Epithelial cell of proximal tubule (primary cell): Measurements from ENCODE around the gene PCP2. TPM values are rescaled to one million over a fixed set of nuclear protein-coding genes. Genes with fewer than 3 reads are reported as not detected.
A peak's percentile ranks its signal among the peaks of the same experiment; 100 is the strongest.

Experiments used
- DNase-seq: peaks from one replicate; pipeline ENCODE4 v3.0.0-alpha.2; 2011; ENCODE audit warnings: low read depth
- H3K4me3 ChIP-seq: 2 replicates; pipeline ENCODE4 v1.5.1; 2011; ENCODE audit warnings: low read depth, mild to moderate bottlenecking, low read length
- total RNA-seq: library from RNA; depleted of rRNA; stranded (reverse); fragments of >200 nt; gene quantifications from 2 replicates; pipeline ENCODE4 v1.2.3, GENCODE V29; 2015
- TF ChIP-seq, protein P1 (sequence below): conservative IDR thresholded peaks from 2 replicates; pipeline ENCODE4 v1.5.1; 2012; ENCODE audit warnings: low read depth, mild to moderate bottlenecking, low read length

PCP2 gene
- total RNA-seq, 1 donor from 2014 or later = not detected

DNA sequence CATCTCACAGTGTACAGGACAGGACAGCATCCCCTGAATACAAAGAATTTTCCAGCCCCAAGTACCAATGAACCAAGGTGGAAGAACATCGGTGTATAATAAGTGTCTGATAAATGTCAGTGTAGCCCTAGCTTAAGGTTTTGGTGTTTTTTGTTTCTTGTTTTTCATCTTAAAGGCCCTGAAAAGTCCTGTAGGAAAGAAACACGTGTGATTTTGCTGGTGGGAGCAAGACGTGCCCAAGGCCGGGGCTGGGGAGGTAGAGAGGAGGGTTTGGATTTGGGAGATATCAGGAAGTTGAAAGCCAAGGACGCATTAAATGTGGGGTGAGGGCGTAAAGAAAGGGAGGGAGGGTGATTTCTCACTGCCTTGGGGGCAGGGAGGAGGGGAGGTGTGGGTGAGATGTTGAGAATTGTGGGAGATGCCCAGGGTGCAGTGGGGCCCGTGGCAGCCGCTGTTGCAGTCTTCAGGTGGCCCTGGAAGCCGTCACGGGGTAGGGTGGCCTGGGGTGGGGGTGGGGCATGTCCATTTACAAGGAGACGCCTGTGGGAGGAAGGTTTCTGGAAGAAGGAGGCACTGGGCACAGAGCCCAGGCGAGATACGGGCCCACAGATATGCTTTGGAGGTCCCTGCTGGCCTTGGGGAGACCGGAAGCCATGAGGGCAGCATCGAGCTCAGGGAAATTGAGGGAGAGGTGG is 31.1 kb downstream of the PCP2 start:
- H3K4me3 ChIP-seq = no peak overlapping the region
- DNase-seq = no peak
- TF ChIP-seq, protein P1, sequence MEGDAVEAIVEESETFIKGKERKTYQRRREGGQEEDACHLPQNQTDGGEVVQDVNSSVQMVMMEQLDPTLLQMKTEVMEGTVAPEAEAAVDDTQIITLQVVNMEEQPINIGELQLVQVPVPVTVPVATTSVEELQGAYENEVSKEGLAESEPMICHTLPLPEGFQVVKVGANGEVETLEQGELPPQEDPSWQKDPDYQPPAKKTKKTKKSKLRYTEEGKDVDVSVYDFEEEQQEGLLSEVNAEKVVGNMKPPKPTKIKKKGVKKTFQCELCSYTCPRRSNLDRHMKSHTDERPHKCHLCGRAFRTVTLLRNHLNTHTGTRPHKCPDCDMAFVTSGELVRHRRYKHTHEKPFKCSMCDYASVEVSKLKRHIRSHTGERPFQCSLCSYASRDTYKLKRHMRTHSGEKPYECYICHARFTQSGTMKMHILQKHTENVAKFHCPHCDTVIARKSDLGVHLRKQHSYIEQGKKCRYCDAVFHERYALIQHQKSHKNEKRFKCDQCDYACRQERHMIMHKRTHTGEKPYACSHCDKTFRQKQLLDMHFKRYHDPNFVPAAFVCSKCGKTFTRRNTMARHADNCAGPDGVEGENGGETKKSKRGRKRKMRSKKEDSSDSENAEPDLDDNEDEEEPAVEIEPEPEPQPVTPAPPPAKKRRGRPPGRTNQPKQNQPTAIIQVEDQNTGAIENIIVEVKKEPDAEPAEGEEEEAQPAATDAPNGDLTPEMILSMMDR = no peak

DNA sequence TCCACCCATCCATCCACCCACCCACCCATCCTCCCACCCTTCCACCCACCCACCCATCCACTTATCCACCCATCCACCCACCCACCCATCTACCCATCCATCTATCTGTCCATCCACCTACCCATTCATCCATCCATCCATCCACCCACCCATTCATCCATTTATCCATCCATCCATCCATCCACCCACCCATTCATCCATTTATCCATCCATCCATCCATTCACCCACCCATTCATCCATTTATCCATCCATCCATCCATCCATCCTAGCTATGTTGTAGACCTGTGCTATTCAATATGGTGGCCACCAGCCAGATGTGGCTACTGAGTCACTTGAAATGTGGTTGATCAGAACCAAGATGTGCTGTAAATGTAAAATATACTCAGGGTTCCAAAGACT is 32.8 kb downstream of the PCP2 start:
- TF ChIP-seq, protein P1 = no peak
- no peak for DNase-seq
- H3K4me3 ChIP-seq = no peak overlapping the region

DNA sequence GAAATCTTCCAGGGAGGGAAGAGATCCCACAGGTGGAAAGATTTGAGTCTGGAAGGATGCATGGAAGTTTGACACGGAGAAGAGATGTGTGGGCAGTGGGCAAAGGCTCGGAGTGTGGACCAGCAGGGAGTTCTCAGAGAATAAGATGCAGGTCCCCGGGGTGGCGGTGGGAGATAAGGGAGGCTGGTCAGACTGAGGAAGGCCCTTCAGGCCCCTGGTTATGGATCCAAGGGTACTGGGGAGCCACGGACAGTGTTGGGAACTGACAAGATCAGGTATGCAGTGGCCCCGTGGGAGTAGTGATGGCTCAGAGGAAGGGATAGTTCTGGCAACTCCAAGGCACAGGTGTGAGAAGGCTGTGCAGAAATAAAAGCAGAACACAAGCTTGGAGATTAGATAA is 35.3 kb downstream of the PCP2 start:
- DNase-seq = no peak
- H3K4me3 ChIP-seq = no peak overlapping the region
- TF ChIP-seq, protein P1 = no peak

DNA sequence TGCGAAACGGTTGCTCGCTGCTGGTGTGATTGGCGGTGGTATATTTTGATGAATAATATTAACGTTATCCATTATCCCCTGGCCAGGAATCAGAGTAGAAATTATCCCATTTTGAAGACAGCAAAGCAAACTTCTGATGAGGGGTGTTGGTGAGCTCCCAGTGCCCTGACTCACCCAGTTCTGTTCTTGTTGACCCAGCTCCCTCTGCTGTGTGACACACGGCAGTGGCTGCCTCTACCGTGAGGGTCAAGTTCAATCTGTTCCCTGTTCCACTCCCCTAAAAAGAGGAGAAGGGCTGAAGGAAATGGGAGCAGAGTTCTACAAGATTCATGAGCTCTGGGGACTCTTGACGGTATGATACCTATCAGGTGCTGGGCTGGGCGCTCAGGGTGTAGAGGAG is 35.8 kb downstream of the PCP2 start:
- H3K4me3 ChIP-seq = no peak overlapping the region

DNA sequence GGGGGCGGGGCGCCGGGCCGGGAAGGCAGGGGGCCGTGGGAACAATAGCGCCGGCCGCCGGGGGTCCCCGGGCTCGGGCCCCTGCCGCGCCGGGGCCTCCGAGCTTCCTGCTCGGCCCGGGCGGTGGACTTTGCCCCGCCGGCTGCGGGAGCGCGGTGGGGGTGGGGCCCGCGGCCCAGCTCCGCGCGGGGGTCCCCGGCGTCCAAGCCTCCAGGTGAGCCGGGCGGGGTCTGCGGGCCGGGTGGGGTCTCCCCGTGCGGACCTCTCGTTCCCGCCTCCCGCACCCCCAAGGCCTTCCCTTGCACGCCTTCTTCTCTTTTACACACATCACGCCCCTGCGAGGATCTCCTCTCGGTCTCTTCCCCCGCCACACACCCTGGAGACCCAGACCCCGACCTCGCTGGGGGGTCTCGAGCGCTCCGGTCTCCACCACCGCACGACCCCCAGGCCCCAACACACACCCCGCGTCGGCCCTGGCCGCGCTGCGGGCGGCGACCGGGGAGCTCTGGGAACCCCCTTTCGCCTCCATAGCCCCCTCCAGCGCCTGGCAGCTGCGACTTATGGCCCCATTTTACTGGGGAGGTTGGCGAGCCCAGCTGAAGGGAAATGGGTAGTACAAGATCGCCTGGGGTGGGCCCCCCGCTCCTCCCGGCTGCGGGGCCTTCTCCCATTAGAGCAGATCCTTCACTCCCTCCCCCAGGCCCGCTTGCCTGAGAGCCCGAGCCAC is 37.1 kb downstream of the PCP2 start:
- TF ChIP-seq, protein P1 = peak; percentile 9
- peak overlapping the region; percentile 61 for H3K4me3 ChIP-seq
- DNase-seq = no peak

More for the DNA sequence above, 35.8 kb downstream of the PCP2 start:
- TF ChIP-seq, protein P1 = peak; percentile 7
- DNase-seq = no peak

DNA sequence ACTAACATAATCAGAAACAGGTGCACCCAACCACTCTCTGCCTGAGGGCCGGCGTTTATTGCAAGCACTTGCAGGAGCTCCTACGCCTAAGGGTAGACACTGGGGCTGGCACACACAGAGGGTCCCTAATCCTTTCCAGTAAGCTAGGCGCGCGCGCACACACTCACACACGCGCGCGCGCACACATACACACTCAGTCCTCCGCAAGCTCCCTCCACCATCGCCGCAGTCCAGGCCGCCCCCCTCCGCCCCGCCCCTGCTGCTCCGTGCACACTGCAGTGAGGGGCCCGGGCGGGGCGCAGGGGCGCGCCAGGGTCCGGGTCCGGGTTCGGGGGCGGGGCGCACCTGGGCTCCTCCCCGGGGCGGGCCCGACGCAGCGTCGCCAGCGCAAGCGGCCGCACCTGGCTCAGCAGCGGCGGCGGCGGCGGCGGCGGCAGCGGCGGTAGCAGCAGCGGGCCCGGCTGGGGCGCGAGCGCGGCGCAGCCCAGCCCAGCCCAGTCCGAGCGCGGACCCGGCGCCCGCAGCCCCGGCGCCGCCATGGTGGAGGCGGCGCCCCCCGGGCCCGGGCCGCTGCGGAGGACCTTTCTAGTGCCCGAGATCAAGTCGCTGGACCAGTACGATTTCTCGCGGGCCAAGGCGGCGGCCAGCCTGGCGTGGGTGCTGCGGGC is 37.9 kb downstream of the PCP2 start, which contains the start of gene CAMSAP3:
TSS of gene CAMSAP3 (plus strand) at position 398 of the 668 bp plus-strand sequence. CDS start at position 538, 140 bp downstream.
- DNase-seq = no peak
- TF ChIP-seq, protein P1 = no peak
- peak within 1 kb of the TSS; percentile 61 for H3K4me3 ChIP-seq
